ENCODE measurements around the gene TMEM132A. TPM values are rescaled to one million over a fixed set of nuclear protein-coding genes. Genes with fewer than 3 reads are reported as not detected.
A peak's percentile ranks its signal among the peaks of the same experiment; 100 is the strongest.

TMEM132A gene
- total RNA-seq, 1 experiment from 2014 or later = 114 TPM

DNA sequence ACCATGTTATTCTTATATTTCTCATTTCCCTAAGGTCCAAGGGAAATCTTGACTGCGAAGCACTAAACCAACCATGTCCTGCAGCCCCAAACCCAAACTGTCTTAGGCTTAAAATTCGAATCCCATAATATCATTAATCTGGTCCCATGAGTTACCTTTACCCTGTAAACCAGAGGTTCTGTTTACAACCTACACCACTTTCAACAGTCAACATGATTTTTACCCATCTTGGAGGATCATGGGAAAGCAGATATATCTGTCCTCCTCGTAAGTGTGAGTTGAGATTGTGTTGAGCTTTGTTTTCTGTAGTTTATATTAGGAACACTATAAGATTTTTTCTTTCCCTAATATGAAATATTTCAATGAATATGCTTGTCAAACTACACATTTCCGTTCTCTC, 24.3 kb upstream of the TMEM132A start (continued):
- TF ChIP-seq, protein P1, sequence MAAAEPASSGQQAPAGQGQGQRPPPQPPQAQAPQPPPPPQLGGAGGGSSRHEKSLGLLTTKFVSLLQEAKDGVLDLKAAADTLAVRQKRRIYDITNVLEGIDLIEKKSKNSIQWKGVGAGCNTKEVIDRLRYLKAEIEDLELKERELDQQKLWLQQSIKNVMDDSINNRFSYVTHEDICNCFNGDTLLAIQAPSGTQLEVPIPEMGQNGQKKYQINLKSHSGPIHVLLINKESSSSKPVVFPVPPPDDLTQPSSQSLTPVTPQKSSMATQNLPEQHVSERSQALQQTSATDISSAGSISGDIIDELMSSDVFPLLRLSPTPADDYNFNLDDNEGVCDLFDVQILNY (CRISPR knock-in tag; IDR thresholded peaks at IDR 0.05) = no peak

DNA sequence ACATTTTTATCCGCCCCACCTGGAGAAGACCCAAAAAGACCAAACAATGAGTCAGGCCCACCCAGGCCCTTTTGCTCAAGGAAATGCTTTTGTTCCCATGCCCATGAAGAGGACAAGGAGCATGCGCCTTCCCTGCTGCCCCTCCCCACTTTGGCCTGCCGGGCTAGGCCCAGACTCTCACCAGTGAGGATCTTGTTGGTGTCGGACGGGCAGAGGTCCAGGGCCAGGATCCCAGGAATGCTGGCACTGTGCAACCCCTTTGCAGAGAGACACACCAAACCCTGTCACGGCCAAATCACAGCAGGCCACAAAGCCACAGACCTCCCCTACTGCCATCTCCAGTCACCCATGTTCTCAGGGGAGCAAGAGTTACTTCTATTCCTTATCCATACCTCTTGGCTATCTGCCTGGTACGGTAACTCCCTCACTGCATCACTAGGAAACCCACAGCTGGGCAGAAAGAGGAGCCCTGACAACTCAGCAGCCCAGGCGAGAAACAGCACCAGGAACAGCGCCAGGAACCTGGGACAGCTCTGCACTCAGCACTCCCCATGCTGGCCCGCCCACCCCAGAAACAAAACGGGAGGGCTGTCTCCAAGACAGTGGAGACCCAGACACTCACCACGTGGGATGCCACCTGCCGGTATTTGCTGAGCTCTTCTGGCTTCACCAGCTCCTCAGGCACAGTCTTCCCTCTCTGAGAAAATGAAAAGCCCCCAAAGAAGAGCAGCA, 23.4 kb upstream of the TMEM132A start:
- CTCF ChIA-PET = interaction anchor here (1.2 to 2.2 kb wide), 3 partner anchors 13 to 69 kb away, joined by 3 to 51 read pairs (median 7); partner anchors contain the start of gene TMEM109
- ATAC-seq (no peak), DNase-seq (ENCODE audit: low spot score) (no peak)
- TF ChIP-seq, protein P2, sequence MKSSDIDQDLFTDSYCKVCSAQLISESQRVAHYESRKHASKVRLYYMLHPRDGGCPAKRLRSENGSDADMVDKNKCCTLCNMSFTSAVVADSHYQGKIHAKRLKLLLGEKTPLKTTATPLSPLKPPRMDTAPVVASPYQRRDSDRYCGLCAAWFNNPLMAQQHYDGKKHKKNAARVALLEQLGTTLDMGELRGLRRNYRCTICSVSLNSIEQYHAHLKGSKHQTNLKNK (CRISPR knock-in tag; IDR thresholded peaks at IDR 0.05) = no peak
- TF ChIP-seq IRF2 (CRISPR knock-in tag; IDR thresholded peaks at IDR 0.05; ENCODE audit: borderline replicate concordance, low read depth) = no peak
- TF ChIP-seq NFYB (CRISPR knock-in tag; conservative IDR thresholded peaks at IDR 0.05; ENCODE audit: low read depth) = no peak
- TF ChIP-seq NR2C2 (CRISPR knock-in tag; IDR thresholded peaks at IDR 0.05) = no peak
- no peak for TF ChIP-seq ZNF121 (CRISPR knock-in tag; IDR thresholded peaks at IDR 0.05)
- H3K36me3 Mint-ChIP-seq = peaks cover 70% of the 10 kb centered on the region
- peaks cover 16% of the 10 kb centered on the region for H3K4me1 Mint-ChIP-seq
- POLR2A ChIA-PET = no interaction called here
- no peaks in the 10 kb centered on the region for H3K27me3 Mint-ChIP-seq (ENCODE audit: low read depth)
- H3K4me3 Mint-ChIP-seq = no peak overlapping the region
- no peak overlapping the region for H3K27ac Mint-ChIP-seq
- H3K9me3 Mint-ChIP-seq = no peaks in the 10 kb centered on the region

DNA sequence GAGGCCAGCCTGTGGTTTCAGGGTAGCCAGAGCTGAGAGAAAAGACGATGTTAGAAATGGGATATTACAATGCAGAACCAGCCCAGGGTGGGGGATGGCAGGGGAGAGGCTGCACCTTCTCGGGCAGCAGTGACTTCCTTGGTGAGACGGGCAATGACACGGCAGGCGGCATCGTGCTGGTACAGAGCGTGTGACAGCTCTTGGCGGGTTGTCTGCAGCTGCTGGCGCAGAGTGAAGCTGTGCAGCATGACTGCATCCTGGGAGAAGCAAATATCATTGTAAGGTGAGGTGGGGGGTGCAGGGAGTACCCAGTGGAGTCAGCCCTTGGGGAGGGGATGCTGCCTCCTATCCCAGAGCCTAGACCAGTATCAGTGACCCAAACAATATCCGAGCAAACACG, 21.6 kb upstream of the TMEM132A start:
- H3K9me3 Mint-ChIP-seq = no peaks in the 10 kb centered on the region
- CTCF ChIA-PET = interaction anchor here (1.9 kb wide), 1 partner anchor 15 kb away, joined by 7 read pairs; no protein-coding TSS in a partner anchor
- H3K27ac Mint-ChIP-seq = no peak overlapping the region
- no peak for TF ChIP-seq ETV6 (CRISPR knock-in tag; IDR thresholded peaks at IDR 0.05)
- no peak for TF ChIP-seq ZNF232 (CRISPR knock-in tag; IDR thresholded peaks at IDR 0.05)
- TF ChIP-seq CBFB (CRISPR knock-in tag; IDR thresholded peaks at IDR 0.05; ENCODE audit: low read depth) = no peak
- no peak for TF ChIP-seq SOX15 (CRISPR knock-in tag; IDR thresholded peaks at IDR 0.05)
- peaks cover 55% of the 10 kb centered on the region for H3K36me3 Mint-ChIP-seq
- H3K27me3 Mint-ChIP-seq (ENCODE audit: low read depth) = no peaks in the 10 kb centered on the region
- no peak overlapping the region for H3K4me3 Mint-ChIP-seq
- POLR2A ChIA-PET = no interaction called here
- ATAC-seq (no peak), DNase-seq (ENCODE audit: low spot score) (no peak)
- peaks cover 18% of the 10 kb centered on the region for H3K4me1 Mint-ChIP-seq

DNA sequence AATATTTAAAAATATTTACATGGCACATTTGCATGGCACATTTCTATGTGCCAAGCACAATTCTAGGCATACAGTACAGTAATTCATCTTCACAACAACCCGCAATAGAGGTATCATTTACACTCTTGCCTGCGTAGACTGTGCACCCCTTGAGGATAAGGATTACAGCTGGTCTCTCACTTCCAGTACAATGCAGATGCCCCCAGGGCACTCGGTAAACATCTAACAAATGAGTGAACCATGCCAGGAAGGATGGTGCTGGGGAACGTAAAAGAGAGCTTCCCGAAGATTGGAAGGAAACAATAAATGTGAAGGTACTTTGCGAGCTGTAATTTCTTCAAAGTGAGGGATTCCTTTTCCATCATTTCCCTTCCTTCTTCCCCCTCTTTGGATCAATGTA, 19.2 kb upstream of the TMEM132A start:
- no peak for ATAC-seq
- POLR2A ChIA-PET = interaction anchor here (1.0 kb wide), 1 partner anchor 9 kb away, joined by 3 read pairs; the partner anchor contains the start of gene TMEM109
- no peak for TF ChIP-seq CREM (CRISPR knock-in tag; IDR thresholded peaks at IDR 0.05)
- TF ChIP-seq, protein P3, sequence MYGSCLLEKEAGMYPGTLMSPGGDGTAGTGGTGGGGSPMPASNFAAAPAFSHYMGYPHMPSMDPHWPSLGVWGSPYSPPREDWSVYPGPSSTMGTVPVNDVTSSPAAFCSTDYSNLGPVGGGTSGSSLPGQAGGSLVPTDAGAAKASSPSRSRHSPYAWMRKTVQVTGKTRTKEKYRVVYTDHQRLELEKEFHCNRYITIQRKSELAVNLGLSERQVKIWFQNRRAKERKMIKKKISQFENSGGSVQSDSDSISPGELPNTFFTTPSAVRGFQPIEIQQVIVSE (CRISPR knock-in tag; IDR thresholded peaks at IDR 0.05; ENCODE audit: borderline replicate concordance) = no peak
- TF ChIP-seq, protein P4, sequence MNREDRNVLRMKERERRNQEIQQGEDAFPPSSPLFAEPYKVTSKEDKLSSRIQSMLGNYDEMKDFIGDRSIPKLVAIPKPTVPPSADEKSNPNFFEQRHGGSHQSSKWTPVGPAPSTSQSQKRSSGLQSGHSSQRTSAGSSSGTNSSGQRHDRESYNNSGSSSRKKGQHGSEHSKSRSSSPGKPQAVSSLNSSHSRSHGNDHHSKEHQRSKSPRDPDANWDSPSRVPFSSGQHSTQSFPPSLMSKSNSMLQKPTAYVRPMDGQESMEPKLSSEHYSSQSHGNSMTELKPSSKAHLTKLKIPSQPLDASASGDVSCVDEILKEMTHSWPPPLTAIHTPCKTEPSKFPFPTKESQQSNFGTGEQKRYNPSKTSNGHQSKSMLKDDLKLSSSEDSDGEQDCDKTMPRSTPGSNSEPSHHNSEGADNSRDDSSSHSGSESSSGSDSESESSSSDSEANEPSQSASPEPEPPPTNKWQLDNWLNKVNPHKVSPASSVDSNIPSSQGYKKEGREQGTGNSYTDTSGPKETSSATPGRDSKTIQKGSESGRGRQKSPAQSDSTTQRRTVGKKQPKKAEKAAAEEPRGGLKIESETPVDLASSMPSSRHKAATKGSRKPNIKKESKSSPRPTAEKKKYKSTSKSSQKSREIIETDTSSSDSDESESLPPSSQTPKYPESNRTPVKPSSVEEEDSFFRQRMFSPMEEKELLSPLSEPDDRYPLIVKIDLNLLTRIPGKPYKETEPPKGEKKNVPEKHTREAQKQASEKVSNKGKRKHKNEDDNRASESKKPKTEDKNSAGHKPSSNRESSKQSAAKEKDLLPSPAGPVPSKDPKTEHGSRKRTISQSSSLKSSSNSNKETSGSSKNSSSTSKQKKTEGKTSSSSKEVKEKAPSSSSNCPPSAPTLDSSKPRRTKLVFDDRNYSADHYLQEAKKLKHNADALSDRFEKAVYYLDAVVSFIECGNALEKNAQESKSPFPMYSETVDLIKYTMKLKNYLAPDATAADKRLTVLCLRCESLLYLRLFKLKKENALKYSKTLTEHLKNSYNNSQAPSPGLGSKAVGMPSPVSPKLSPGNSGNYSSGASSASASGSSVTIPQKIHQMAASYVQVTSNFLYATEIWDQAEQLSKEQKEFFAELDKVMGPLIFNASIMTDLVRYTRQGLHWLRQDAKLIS (CRISPR knock-in tag; IDR thresholded peaks at IDR 0.05; ENCODE audit: borderline replicate concordance) = no peak
- no peak for TF ChIP-seq SOX15 (CRISPR knock-in tag; IDR thresholded peaks at IDR 0.05)
- no peak for TF ChIP-seq GABPB1 (CRISPR knock-in tag; IDR thresholded peaks at IDR 0.05)
- TF ChIP-seq RORB (CRISPR knock-in tag; IDR thresholded peaks at IDR 0.05) = no peak
- TF ChIP-seq ZNF138 (CRISPR knock-in tag; conservative IDR thresholded peaks at IDR 0.05) = no peak
- TF ChIP-seq, protein P5, sequence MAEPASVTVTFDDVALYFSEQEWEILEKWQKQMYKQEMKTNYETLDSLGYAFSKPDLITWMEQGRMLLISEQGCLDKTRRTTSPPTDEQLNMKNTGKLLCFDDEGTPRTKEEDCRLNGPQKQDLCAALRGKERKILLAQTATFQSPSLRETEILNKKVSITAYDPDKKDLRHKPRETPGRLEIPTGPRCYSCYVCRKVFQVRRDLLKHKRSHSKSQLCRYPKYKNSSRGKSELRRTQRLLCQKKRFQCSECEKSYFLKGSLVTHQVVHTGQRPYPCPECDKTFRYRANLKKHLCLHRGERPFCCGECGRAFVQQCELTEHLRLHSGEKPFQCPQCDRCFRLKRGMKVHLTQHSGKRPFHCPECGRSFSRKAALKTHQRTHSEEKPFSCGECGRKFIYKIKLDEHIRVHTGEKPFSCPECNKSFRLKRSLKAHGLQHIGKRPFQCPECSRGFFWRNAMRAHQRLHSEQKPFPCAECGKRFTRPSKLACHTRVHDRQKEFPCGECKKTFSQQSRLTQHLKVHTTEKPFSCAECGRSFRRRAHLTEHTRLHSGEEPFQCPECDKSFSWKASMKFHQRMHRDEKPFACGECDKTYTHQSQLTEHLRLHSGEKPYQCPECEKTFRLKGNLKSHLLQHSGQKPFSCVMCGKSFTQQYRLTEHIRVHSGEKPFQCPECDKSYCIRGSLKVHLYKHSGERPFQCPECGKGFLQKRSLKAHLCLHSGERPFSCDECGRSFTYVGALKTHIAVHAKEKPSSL (CRISPR knock-in tag; conservative IDR thresholded peaks at IDR 0.05) = no peak
- TF ChIP-seq, protein P6, sequence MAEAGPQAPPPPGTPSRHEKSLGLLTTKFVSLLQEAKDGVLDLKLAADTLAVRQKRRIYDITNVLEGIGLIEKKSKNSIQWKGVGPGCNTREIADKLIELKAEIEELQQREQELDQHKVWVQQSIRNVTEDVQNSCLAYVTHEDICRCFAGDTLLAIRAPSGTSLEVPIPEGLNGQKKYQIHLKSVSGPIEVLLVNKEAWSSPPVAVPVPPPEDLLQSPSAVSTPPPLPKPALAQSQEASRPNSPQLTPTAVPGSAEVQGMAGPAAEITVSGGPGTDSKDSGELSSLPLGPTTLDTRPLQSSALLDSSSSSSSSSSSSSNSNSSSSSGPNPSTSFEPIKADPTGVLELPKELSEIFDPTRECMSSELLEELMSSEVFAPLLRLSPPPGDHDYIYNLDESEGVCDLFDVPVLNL (CRISPR knock-in tag; IDR thresholded peaks at IDR 0.05; ENCODE audit: borderline replicate concordance, low read depth) = no peak
- no peak for TF ChIP-seq PRRX2 (CRISPR knock-in tag; IDR thresholded peaks at IDR 0.05)
- no peak for TF ChIP-seq FOXJ3 (CRISPR knock-in tag; IDR thresholded peaks at IDR 0.05; ENCODE audit: borderline replicate concordance)

More for the DNA sequence above, 19.2 kb upstream of the TMEM132A start:
- Mint-ChIP-seq H3K27ac (peak overlapping the region; percentile 66), H3K36me3 (peaks cover 32% of the 10 kb centered on the region), H3K27me3 (ENCODE audit: low read depth) (peaks cover 18% of the 10 kb centered on the region), H3K4me1 (peaks cover 18% of the 10 kb centered on the region), H3K4me3 (peak overlapping the region; percentile 88), H3K9me3 (peaks cover 6% of the 10 kb centered on the region; the same call in 1 of the 2 replicates)
- DNase-seq (ENCODE audit: low spot score) = no peak
- CTCF ChIA-PET = interaction anchor here (1.4 to 3.4 kb wide), 5 partner anchors 10 to 130 kb away, joined by 3 to 26 read pairs (median 9); partner anchors contain the start of gene TMEM109
